GM23248 (cell line): Measurements from ENCODE around the gene ABHD1. TPM values are rescaled to one million over a fixed set of nuclear protein-coding genes. Genes with fewer than 3 reads are reported as not detected.
"Not testable (repeated sequence)": the region's sequence is repeated elsewhere in the genome, so short reads cannot be mapped to it uniquely, and the experiment has no call there.

ENCODE experiments used
- DNase-seq: peaks from one replicate; pipeline ENCODE4 v3.0.0-alpha.2; 2015
- H2AFZ ChIP-seq: fragments of 200-600 bp; sonication (generic); 2 replicates; pipeline ENCODE4 v1.6.1; 2016; ENCODE audit warnings: antibody characterized with exemption
- H3F3A ChIP-seq: fragments of 200-600 bp; sonication (generic); 2 replicates; pipeline ENCODE4 v1.6.1; 2016; ENCODE audit warnings: mild to moderate bottlenecking, antibody characterized with exemption, mixed run types; ENCODE audit not compliant: insufficient read depth
- H3K27ac ChIP-seq: fragments of 200-600 bp; sonication (generic); 2 replicates; pipeline ENCODE4 v1.5.1; 2016; ENCODE audit warnings: mild to moderate bottlenecking
- H3K27me3 ChIP-seq: fragments of 200-600 bp; sonication (generic); replicated peaks from 2 replicates; pipeline ENCODE4 v1.6.1; 2016; ENCODE audit warnings: mild to moderate bottlenecking; ENCODE audit not compliant: insufficient read depth
- H3K36me3 ChIP-seq: fragments of 200-600 bp; sonication (generic); 2 replicates; pipeline ENCODE4 v1.6.1; 2016; ENCODE audit warnings: low read depth, mild to moderate bottlenecking
- H3K4me1 ChIP-seq: fragments of 200-600 bp; sonication (generic); 2 replicates; pipeline ENCODE4 v1.6.1; 2016; ENCODE audit warnings: mild to moderate bottlenecking; ENCODE audit not compliant: insufficient read depth
- H3K4me2 ChIP-seq: fragments of 200-600 bp; sonication (generic); one replicate; pipeline ENCODE4 v1.6.1; 2016; ENCODE audit warnings: mild to moderate bottlenecking; ENCODE audit not compliant: unreplicated experiment
- H3K4me3 ChIP-seq: fragments of 200-600 bp; sonication (generic); 2 replicates; pipeline ENCODE4 v1.5.1; 2016; ENCODE audit warnings: mild to moderate bottlenecking
- H3K79me2 ChIP-seq: fragments of 200-600 bp; sonication (generic); 2 replicates; pipeline ENCODE4 v1.6.1; 2016; ENCODE audit warnings: mild to moderate bottlenecking; ENCODE audit not compliant: insufficient read depth
- H3K9ac ChIP-seq: fragments of 200-600 bp; sonication (generic); 2 replicates; pipeline ENCODE4 v1.6.1; 2016; ENCODE audit warnings: mild to moderate bottlenecking
- H3K9me2 ChIP-seq: fragments of 200-600 bp; sonication (generic); 2 replicates; pipeline ENCODE4 v1.6.1; 2016; ENCODE audit warnings: mixed run types, mild to moderate bottlenecking, moderate library complexity; ENCODE audit not compliant: insufficient read depth
- H3K9me3 ChIP-seq: fragments of 200-600 bp; sonication (generic); one replicate; pipeline ENCODE4 v1.6.1; 2017; ENCODE audit warnings: low read depth
- H4K20me1 ChIP-seq: fragments of 200-600 bp; sonication (generic); 2 replicates; pipeline ENCODE4 v1.6.0; 2016; ENCODE audit not compliant: insufficient read depth
- EZH2 ChIP-seq: fragments of 200-600 bp; sonication (generic); IDR thresholded peaks from 2 replicates; pipeline ENCODE4 v1.6.1; 2018; ENCODE audit warnings: antibody characterized with exemption, mild to moderate bottlenecking; ENCODE audit not compliant: insufficient read depth, poor library complexity, severe bottlenecking
- EZH2phosphoT487 ChIP-seq: fragments of 200-600 bp; sonication (generic); IDR thresholded peaks from 2 replicates; pipeline ENCODE4 v1.6.1; 2018; ENCODE audit warnings: antibody characterized with exemption, moderate library complexity, mild to moderate bottlenecking, low read depth; ENCODE audit not compliant: insufficient read depth
- WGBS, 2 experiments: methylation state at CpG; one replicate each; pipeline ENCODE4 v1.1.6; 2015 to 2017; ENCODE audit warnings: low lambda C conversion rate in 2 of 2, low coverage in 1 of 2; ENCODE audit errors: missing lambda C conversion rate in 2 of 2; 5-methylcytosine and 5-hydroxymethylcytosine counted together
- in situ Hi-C: fragments of 300-500 bp; cut with MboI; formaldehyde crosslinking; loops from 2 replicates; pipeline ENCODE4 v1.15.0; 2020
- polyA plus RNA-seq: library from polyadenylated mRNA; unstranded; fragments of >200 nt; fragmentation: Nextera tagmentation; extraction: Ambion mirVana; gene quantifications from 2 replicates; pipeline ENCODE4 v1.2.1, GENCODE V29; 2016
- total RNA-seq: library from RNA; depleted of rRNA; stranded (reverse); fragments of >200 nt; shearing (Covaris generic); gene quantifications from 2 replicates; pipeline ENCODE4 v1.2.3, GENCODE V29; 2014

ABHD1 gene
- total and polyA plus RNA-seq, 2 experiments from 2014 or later, result not detected

DNA sequence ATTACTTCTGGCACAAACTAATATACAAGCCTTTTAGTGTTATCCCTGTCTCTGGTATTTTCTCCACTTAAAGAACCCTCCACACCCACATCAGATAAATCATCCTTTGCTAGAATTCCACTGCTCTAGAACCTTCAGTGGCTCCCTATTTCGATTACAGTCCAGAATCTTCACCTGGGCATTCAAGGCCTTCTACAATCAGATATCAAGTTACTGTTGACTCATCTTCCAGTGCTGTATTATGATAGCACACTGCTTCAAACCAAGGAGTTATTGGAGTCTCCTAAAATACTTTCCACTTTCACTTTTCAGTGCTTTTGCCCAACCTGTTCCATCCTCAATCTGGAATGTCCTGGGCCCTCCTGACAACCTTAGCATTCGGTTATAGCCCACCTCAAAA lies 8.1 kb upstream of the ABHD1 start:
- H3K9me3 ChIP-seq, result no peaks in the 10 kb centered on the region
- H3K27me3 ChIP-seq, result peaks cover 2% of the 10 kb centered on the region; the same call in 1 of the 2 replicates
- in situ Hi-C loops, result no loop called here
- 56 to 62% methylated on average over 2 of the region's 2 CpGs for WGBS, 2 experiments
- no peaks in the 10 kb centered on the region for H3K79me2 ChIP-seq
- no peaks in the 10 kb centered on the region for H3F3A ChIP-seq
- no peak overlapping the region for H3K9ac ChIP-seq
- H3K4me3 ChIP-seq, result no peak overlapping the region
- no peaks in the 10 kb centered on the region for H3K4me1 ChIP-seq
- H4K20me1 ChIP-seq, result no peaks in the 10 kb centered on the region
- no peak for DNase-seq
- H3K4me2 ChIP-seq, result no peak overlapping the region
- H3K27ac ChIP-seq, result no peak overlapping the region
- TF ChIP-seq EZH2phosphoT487 (no peak), EZH2 (no peak)
- H2AFZ ChIP-seq, result no peak overlapping the region
- H3K36me3 ChIP-seq, result no peaks in the 10 kb centered on the region
- H3K9me2 ChIP-seq, result no peaks in the 10 kb centered on the region

DNA sequence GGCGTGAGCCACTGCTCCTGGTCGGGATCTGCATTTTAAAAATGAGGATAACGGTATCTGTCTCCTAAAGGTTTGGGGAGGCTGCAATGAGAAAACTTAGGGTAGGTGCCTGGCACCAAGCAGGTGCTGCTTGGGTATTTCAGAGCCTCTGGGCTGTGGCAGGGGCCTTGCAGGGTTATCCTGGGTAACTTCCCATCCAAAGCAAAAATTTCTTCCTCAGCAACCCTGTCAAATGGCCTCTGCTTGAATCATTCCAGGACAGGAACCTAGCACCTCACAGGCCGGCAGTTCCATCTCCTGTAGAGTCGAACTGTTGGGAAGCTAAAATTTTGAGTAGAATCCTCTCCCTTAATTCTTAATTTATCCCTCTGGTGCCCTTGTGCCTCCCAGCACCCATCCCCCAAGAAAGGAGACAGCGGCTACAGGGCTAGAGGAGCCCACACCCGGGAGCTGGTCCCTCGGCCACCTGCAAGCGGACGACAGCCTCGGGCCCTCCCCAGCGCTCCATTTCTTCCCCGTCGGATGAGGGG lies 5.6 kb upstream of the ABHD1 start:
- H3K27me3 ChIP-seq, result peaks cover 17% of the 10 kb centered on the region
- peak overlapping the region; percentile 68 for H3K9ac ChIP-seq
- H3K79me2 ChIP-seq, result no peaks in the 10 kb centered on the region
- peak; percentile 23 for DNase-seq
- peak overlapping the region; percentile 74 for H2AFZ ChIP-seq
- H3F3A ChIP-seq, result no peaks in the 10 kb centered on the region
- in situ Hi-C loops, result no loop called here
- no peaks in the 10 kb centered on the region for H4K20me1 ChIP-seq
- no peaks in the 10 kb centered on the region for H3K36me3 ChIP-seq
- WGBS, 2 experiments, result 27 to 28% methylated on average over 14 of the region's 14 CpGs
- H3K4me2 ChIP-seq, result peak overlapping the region; percentile 74
- no peaks in the 10 kb centered on the region for H3K9me3 ChIP-seq
- H3K27ac ChIP-seq, result no peak overlapping the region
- no peaks in the 10 kb centered on the region for H3K4me1 ChIP-seq
- TF ChIP-seq EZH2, result no peak
- no peak for TF ChIP-seq EZH2phosphoT487
- H3K9me2 ChIP-seq, result no peaks in the 10 kb centered on the region
- H3K4me3 ChIP-seq, result peak overlapping the region; percentile 70

DNA sequence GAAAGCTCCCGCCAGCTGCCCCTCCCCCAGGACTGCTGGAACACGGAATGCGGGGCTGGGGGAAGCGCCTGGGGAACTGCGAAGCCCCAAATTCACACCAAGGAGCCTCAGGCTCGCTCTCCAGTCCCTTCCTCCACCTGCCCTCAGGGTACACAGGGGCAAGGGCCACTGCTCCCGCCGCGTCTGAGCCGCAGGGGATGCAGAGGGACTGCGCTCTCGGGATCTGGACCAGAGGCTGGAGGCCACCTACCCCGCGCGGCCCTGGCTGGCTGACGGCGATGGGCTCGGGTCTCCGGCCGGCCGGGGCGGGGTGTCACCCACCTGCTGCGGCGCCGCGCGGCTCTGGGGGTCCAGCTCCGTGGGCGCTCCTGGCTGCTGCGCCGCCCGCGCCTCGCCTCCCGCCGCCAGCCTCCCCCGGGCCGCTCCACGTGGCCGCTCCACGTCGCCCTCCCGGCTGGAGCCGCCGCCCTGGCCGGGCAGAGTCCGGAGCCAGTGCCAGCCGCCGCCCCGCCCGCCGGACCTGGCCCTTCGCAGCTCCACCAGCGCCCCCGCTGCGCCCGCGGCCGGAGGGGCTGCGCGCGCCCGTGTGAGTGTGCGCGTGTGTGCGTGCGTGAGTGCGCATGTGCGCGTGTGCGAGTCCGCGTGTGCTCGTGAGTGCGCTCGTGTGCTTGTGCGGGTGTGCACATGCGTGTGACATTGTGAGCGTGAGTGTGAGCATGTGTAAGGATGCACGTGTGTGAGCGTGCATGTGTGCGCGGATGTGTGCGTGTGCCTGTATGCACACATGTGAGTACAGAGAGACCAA lies 4.9 kb upstream of the ABHD1 start, which contains the start of gene CGREF1:
Gene CGREF1, minus strand, starts transcription at position 604 of the 805 bp plus-strand sequence. CDS start 14,762 bp downstream, outside the sequence.
- peak within 1 kb of the TSS; percentile 70 for H3K4me3 ChIP-seq
- H3K27ac ChIP-seq, result no peak within 1 kb of the TSS
- no peaks in the 10 kb centered on the region for H3K4me1 ChIP-seq
- peak within 1 kb of the TSS; percentile 74 for H3K4me2 ChIP-seq
- H3K9me2 ChIP-seq, result no peaks in the 10 kb centered on the region
- peak; percentile 58 for DNase-seq
- H2AFZ ChIP-seq, result peak within 1 kb of the TSS; percentile 74
- 2 to 4% methylated on average over 51 to 56 of the region's 84 CpGs for WGBS, 2 experiments
- H3K36me3 ChIP-seq, result no peaks in the 10 kb centered on the region
- H3K79me2 ChIP-seq, result no peaks in the 10 kb centered on the region
- TF ChIP-seq EZH2, result no peak
- H3K9ac ChIP-seq, result peak within 1 kb of the TSS; percentile 68
- in situ Hi-C loops, result no loop called here
- H3K27me3 ChIP-seq, result peaks cover 17% of the 10 kb centered on the region
- H3K9me3 ChIP-seq, result no peaks in the 10 kb centered on the region
- no peaks in the 10 kb centered on the region for H3F3A ChIP-seq
- H4K20me1 ChIP-seq, result no peaks in the 10 kb centered on the region

DNA sequence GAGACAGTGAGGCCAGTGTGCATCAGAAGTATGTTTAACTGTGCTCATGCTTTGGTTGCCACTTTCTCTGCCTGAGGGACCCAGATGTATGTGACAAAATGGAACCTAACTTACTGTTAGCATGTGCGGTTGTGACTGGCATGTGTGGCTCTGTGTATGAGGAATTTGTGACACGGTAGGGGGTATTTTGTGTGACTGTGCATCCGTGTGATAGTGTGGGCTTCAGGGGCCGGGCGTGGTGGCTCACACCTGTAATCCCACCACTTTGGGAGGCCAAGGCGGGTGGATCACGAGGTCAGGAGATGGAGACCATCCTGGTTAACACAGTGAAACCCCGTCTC lies 4.3 kb upstream of the ABHD1 start:
- H3K4me1 ChIP-seq, H3K9me3 ChIP-seq, H3K79me2 ChIP-seq, DNase-seq, H3K9me2 ChIP-seq, H4K20me1 ChIP-seq, in situ Hi-C loops, H3K27ac ChIP-seq, H3F3A ChIP-seq, H3K36me3 ChIP-seq: not testable (repeated sequence)
- H3K4me2 ChIP-seq, result peak overlapping the region; percentile 74
- peak overlapping the region; percentile 70 for H3K4me3 ChIP-seq
- peaks cover 17% of the 10 kb centered on the region for H3K27me3 ChIP-seq
- 72% methylated on average over 8 of the region's 8 CpGs for WGBS, 2 experiments
- H3K9ac ChIP-seq, result peak overlapping the region; percentile 68
- peak overlapping the region; percentile 74 for H2AFZ ChIP-seq
